ENCODE measurements around the gene ARID5B. TPM values are rescaled to one million over a fixed set of nuclear protein-coding genes. Genes with fewer than 3 reads are reported as not detected.

ARID5B gene
- total and polyA plus RNA-seq, 2 donors (not counting 3 experiments of a cell fraction or from before 2014, with no cell fraction given): 5.6 to 8.9 TPM

DNA sequence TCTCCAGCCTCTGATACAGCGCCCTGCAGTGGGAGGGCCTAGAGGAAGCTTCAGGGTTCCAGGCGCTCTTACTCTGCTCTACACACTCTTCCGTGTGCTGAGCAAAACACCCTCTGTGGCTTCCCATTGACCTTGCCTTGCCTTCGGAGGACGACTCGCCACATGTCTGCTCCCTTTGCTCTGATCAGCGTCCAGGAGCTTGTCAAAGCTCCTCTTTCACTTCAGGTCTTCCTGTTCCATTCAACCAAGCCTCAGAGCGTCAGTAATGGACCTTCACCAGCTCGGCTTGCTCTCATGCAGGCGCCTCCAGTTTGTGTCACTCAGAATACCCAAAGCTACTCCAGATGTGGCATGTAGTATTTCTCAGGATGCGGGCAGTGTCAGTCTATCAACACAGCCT lies 173.9 kb downstream of the ARID5B start:
- ChIA-PET POLR2A (no interaction called here), CTCF (interaction anchor here (0.6 to 1.7 kb wide), 3 partner anchors 37 to 170 kb away, joined by 3 to 4 read pairs (median 3); no protein-coding TSS in a partner anchor)
- H3K27me3 ChIP-seq (ENCODE audit: control insufficient read depth in 2 of 2, insufficient read depth in 2 of 2, low read length in 2 of 2): no peaks in the 10 kb centered on the region
- no peak overlapping the region for H3K4me3 ChIP-seq (replicated peaks in 1 of 3; ENCODE audit: insufficient read depth in 1 of 3, low read depth in 1 of 3, low read length in 3 of 3)
- no peaks in the 10 kb centered on the region for H3K79me2 ChIP-seq (ENCODE audit: control insufficient read depth, insufficient read depth, low read length)
- dilution Hi-C loops (cut with MboI; ENCODE audit: extremely low pct_ligation_motif_present, low sequenced_read_pairs): no loop called here
- H4K20me1 ChIP-seq (replicated peaks; ENCODE audit: control insufficient read depth, extremely low read depth, insufficient read depth, low read length): no peaks in the 10 kb centered on the region
- H3K9ac ChIP-seq (replicated peaks; ENCODE audit: extremely low read depth, insufficient read depth, low read length): no peak overlapping the region
- H3K36me3 ChIP-seq (ENCODE audit: control insufficient read depth in 2 of 2, extremely low read depth in 1 of 2, insufficient read depth in 2 of 2, low read length in 2 of 2): peaks cover 0 to 8% of the 10 kb centered on the region in 2 experiments
- intact Hi-C loops (cut with micrococcal nuclease): no loop called here
- H3K4me2 ChIP-seq (ENCODE audit: insufficient read depth, low read length): no peak overlapping the region
- H3K9me1 ChIP-seq (replicated peaks; ENCODE audit: control insufficient read depth, extremely low read depth, insufficient read depth, low read length): no peaks in the 10 kb centered on the region
- H3K27ac ChIP-seq (ENCODE audit: insufficient read depth, low read depth, low read length): no peak overlapping the region
- DNase-seq (ENCODE audit: low read depth, low spot score) (no peak), FAIRE-seq (no peak)
- BruUV-seq (replicated peaks): no TSS peak
- no peak overlapping the region for H2AFZ ChIP-seq (ENCODE audit: low read depth, low read length)
- TF ChIP-seq MYC (IDR thresholded peaks at IDR 0.05; ENCODE audit: low read depth, low read length): no peak
- no peak for TF ChIP-seq POLR2A (IDR thresholded peaks at IDR 0.05; ENCODE audit: low read depth, low read length)
- no peak for TF ChIP-seq EZH2 (IDR thresholded peaks at IDR 0.05; ENCODE audit: borderline replicate concordance, low read depth, low read length, severe bottlenecking)
- no peaks in the 10 kb centered on the region for H3K4me1 ChIP-seq (ENCODE audit: control insufficient read depth, extremely low read depth, insufficient read depth, low read length)
- H3K9me3 ChIP-seq (replicated peaks; ENCODE audit: control insufficient read depth, insufficient read depth, low read length): no peaks in the 10 kb centered on the region

DNA sequence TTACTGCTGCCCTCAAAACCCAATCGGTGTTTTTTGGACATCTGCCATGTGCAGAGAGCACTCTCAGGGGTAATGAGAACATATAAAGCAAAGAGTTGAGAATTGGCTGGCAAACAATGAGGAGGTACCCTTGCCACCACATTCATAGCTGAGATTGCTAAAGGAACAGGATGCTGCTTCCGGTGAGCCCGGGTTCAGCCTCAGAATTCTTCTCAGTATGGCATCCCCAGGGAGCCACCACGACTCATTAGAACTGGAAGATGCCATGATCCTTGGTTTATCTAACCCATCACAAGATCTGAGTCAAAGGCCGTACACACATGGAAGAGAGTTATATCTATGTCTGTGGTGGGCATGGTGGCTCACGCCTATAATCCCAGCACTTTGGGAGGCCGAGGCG lies 174.4 kb downstream of the ARID5B start:
- H3K36me3 ChIP-seq (ENCODE audit: control insufficient read depth in 2 of 2, extremely low read depth in 1 of 2, insufficient read depth in 2 of 2, low read length in 2 of 2): peaks cover 0 to 6% of the 10 kb centered on the region in 2 experiments
- dilution Hi-C loops (cut with MboI; ENCODE audit: extremely low pct_ligation_motif_present, low sequenced_read_pairs): no loop called here
- no peaks in the 10 kb centered on the region for H3K4me1 ChIP-seq (ENCODE audit: control insufficient read depth, extremely low read depth, insufficient read depth, low read length)
- BruUV-seq (replicated peaks): no TSS peak
- POLR2A ChIA-PET: no interaction called here
- H3K4me2 ChIP-seq (ENCODE audit: insufficient read depth, low read length): no peak overlapping the region
- H3K27ac ChIP-seq (ENCODE audit: insufficient read depth, low read depth, low read length): no peak overlapping the region
- no peak overlapping the region for H3K4me3 ChIP-seq (replicated peaks in 1 of 3; ENCODE audit: insufficient read depth in 1 of 3, low read depth in 1 of 3, low read length in 3 of 3)
- no peaks in the 10 kb centered on the region for H3K9me1 ChIP-seq (replicated peaks; ENCODE audit: control insufficient read depth, extremely low read depth, insufficient read depth, low read length)
- H3K27me3 ChIP-seq (ENCODE audit: control insufficient read depth in 2 of 2, insufficient read depth in 2 of 2, low read length in 2 of 2): no peaks in the 10 kb centered on the region
- no peaks in the 10 kb centered on the region for H4K20me1 ChIP-seq (replicated peaks; ENCODE audit: control insufficient read depth, extremely low read depth, insufficient read depth, low read length)
- TF ChIP-seq EZH2 (IDR thresholded peaks at IDR 0.05; ENCODE audit: borderline replicate concordance, low read depth, low read length, severe bottlenecking) (no peak), JUN (IDR thresholded peaks at IDR 0.05; ENCODE audit: borderline replicate concordance, insufficient read depth, insufficient read length, low read depth) (no peak), MYC (IDR thresholded peaks at IDR 0.05; ENCODE audit: low read depth, low read length) (no peak), GATA2 (IDR thresholded peaks at IDR 0.05; ENCODE audit: insufficient read depth, insufficient read length, low read depth, low read length) (no peak), FOS (IDR thresholded peaks at IDR 0.05; ENCODE audit: borderline replicate concordance, insufficient read depth, low read length) (no peak), POLR2A (IDR thresholded peaks at IDR 0.05; ENCODE audit: low read depth, low read length) (no peak), POLR2AphosphoS5 (IDR thresholded peaks at IDR 0.05; ENCODE audit: insufficient read depth, low read depth, low read length) (no peak)
- TF ChIP-seq, protein P1, sequence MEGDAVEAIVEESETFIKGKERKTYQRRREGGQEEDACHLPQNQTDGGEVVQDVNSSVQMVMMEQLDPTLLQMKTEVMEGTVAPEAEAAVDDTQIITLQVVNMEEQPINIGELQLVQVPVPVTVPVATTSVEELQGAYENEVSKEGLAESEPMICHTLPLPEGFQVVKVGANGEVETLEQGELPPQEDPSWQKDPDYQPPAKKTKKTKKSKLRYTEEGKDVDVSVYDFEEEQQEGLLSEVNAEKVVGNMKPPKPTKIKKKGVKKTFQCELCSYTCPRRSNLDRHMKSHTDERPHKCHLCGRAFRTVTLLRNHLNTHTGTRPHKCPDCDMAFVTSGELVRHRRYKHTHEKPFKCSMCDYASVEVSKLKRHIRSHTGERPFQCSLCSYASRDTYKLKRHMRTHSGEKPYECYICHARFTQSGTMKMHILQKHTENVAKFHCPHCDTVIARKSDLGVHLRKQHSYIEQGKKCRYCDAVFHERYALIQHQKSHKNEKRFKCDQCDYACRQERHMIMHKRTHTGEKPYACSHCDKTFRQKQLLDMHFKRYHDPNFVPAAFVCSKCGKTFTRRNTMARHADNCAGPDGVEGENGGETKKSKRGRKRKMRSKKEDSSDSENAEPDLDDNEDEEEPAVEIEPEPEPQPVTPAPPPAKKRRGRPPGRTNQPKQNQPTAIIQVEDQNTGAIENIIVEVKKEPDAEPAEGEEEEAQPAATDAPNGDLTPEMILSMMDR (IDR thresholded peaks at IDR 0.05; ENCODE audit: extremely low read depth in 1 of 2, insufficient read depth in 1 of 2, low read depth in 1 of 2, low read length in 2 of 2): no peak
- TF ChIP-seq, protein P2, sequence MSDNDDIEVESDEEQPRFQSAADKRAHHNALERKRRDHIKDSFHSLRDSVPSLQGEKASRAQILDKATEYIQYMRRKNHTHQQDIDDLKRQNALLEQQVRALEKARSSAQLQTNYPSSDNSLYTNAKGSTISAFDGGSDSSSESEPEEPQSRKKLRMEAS (IDR thresholded peaks at IDR 0.05; ENCODE audit: insufficient read depth, insufficient read length): no peak
- no peaks in the 10 kb centered on the region for H3K9me3 ChIP-seq (replicated peaks; ENCODE audit: control insufficient read depth, insufficient read depth, low read length)
- CTCF ChIA-PET: interaction anchor here (0.8 kb wide), 1 partner anchor 170 kb away, joined by 3 read pairs; no protein-coding TSS in a partner anchor
- no peak overlapping the region for H3K9ac ChIP-seq (replicated peaks; ENCODE audit: extremely low read depth, insufficient read depth, low read length)
- no peak overlapping the region for H2AFZ ChIP-seq (ENCODE audit: low read depth, low read length)
- intact Hi-C loops (cut with micrococcal nuclease): no loop called here
- FAIRE-seq (no peak), DNase-seq (ENCODE audit: low read depth, low spot score) (no peak)
- H3K79me2 ChIP-seq (ENCODE audit: control insufficient read depth, insufficient read depth, low read length): no peaks in the 10 kb centered on the region

All from endothelial cell of umbilical vein (primary cell).